Activated CD4-positive, alpha-beta memory T cell treated with anti-CD3 and anti-CD28 coated beads, Interleukin-2, amount 10 ng/mL, durations not matched to agents 7 days and 5 days (primary cell): Measurements from ENCODE around the gene NR3C2. TPM values are rescaled to one million over a fixed set of nuclear protein-coding genes. Genes with fewer than 3 reads are reported as not detected.

Experiments
- CTCF ChIA-PET: fragments of 350-600 bp; sonication (Branson Sonifier 250); formaldehyde crosslinking; loops from one replicate; lab custom pipeline; 2021; ENCODE audit warnings: antibody characterized with exemption, inconsistent platforms; lab: Charles Lee
- POLR2A ChIA-PET: fragments of 350-600 bp; sonication (Branson Sonifier 250); formaldehyde crosslinking; loops from one replicate; lab custom pipeline; 2021; ENCODE audit warnings: antibody characterized with exemption; lab: Charles Lee
- DNase-seq: peaks from one replicate; pipeline ENCODE4 v3.0.0-alpha.2; 2020
- H3K27ac Mint-ChIP-seq: one replicate; pipeline ENCODE4 v1.8.0; 2021; ENCODE audit warnings: mild to moderate bottlenecking, mixed read lengths
- H3K27me3 Mint-ChIP-seq: one replicate; pipeline ENCODE4 v1.8.0; 2021; ENCODE audit warnings: mixed read lengths
- H3K36me3 Mint-ChIP-seq: one replicate; pipeline ENCODE4 v1.8.0; 2021; ENCODE audit warnings: low read depth, mixed read lengths
- H3K4me1 Mint-ChIP-seq: one replicate; pipeline ENCODE4 v1.8.0; 2021; ENCODE audit warnings: mixed read lengths
- H3K4me3 Mint-ChIP-seq: one replicate; pipeline ENCODE4 v1.8.0; 2021; ENCODE audit warnings: mild to moderate bottlenecking, mixed read lengths
- H3K9me3 Mint-ChIP-seq: one replicate; pipeline ENCODE4 v1.8.0; 2021; ENCODE audit warnings: mixed read lengths
- total RNA-seq, 2 experiments: library from RNA; stranded (reverse); gene quantifications; one replicate each; pipeline ENCODE4 v1.2.3, GENCODE V29; 2021

The NR3C2 gene
- total RNA-seq, 2 experiments from 2014 or later: 4.1 to 5.0 TPM

DNA sequence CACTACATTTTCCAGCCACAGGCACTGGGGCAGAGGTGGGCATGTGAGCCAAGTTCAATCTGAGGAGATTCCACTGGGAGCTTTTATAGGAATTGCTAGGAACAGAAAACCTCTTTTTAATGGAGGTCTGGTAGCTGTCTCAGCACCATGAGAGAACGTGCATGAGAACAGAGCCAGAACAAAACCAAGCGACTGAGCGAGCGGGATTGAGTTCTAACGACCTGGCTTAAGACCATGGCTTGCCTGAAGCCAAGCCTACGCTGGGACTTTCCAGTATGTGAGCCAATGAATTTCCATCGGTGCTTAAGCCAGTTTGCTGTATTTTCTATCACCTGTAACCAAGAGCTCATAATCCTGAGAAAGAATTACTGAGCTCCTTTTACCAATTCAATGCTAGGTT lies 183.7 kb downstream of the NR3C2 start:
- POLR2A ChIA-PET: no interaction called here
- CTCF ChIA-PET: no interaction called here
- DNase-seq: no peak
- Mint-ChIP-seq H3K27me3 (no peaks in the 10 kb centered on the region), H3K27ac (no peak overlapping the region), H3K9me3 (no peaks in the 10 kb centered on the region), H3K4me1 (no peaks in the 10 kb centered on the region), H3K4me3 (no peak overlapping the region), H3K36me3 (no peaks in the 10 kb centered on the region)

DNA sequence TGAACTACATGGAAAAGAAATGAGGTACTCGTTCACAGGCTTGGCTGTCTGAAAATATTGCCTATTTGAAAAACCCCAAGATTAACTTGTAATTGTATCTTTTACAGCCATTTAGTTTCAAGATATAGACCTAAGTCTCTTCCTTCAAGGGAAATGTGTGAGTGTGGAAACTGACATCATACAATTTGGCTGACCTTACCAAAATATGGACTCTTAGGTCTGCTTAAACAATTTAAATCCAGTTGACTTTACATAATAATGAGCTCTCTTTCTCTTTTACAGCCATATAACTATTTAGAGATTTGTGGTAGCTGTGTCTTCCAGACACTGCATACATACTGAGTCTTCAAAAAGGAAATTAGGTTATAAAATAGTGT lies 186.9 kb downstream of the NR3C2 start:
- Mint-ChIP-seq H3K27me3 (no peaks in the 10 kb centered on the region), H3K27ac (no peak overlapping the region), H3K4me1 (no peaks in the 10 kb centered on the region), H3K36me3 (no peaks in the 10 kb centered on the region), H3K4me3 (no peak overlapping the region), H3K9me3 (no peaks in the 10 kb centered on the region)
- DNase-seq: no peak
- CTCF ChIA-PET: no interaction called here
- POLR2A ChIA-PET: no interaction called here

DNA sequence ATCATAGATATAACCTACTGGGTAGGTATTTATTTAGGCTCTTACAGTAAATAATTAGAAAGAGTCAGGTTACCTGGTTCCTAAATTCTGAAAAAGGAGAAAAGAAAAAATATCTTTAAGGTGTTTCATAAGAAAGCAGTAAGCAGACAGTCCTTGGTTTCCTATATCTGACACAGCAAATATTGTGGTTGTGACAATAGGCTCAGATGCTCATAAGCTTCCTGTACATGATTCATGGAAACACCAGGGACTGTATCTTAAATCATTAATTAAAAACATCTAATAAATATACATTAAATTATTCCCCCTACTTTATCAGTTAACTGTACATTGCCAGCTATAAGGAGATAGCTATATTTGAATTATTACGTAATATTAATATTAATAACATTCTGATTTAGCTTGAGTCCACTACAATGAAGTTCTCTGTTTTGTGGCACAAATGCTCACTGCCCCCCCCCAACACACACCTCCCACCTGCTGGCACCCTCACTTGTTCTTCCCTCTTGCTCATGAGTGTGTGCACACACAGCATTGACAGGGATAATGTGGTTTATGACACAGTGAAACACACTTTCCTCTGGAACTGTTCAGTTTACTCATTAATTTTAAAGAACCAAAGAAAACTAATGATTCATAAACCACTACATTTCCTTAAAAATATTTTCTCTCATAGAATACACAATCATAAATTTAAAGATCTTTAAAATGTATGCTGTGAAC lies 187.4 kb downstream of the NR3C2 start:
- Mint-ChIP-seq H3K4me3 (no peak overlapping the region), H3K27me3 (no peaks in the 10 kb centered on the region), H3K4me1 (no peaks in the 10 kb centered on the region), H3K27ac (no peak overlapping the region), H3K36me3 (no peaks in the 10 kb centered on the region), H3K9me3 (no peaks in the 10 kb centered on the region)
- no peak for DNase-seq
- ChIA-PET POLR2A (no interaction called here), CTCF (interaction anchor here (0.5 kb wide), 1 partner anchor 376 kb away, joined by 3 read pairs; no protein-coding TSS in a partner anchor)

DNA sequence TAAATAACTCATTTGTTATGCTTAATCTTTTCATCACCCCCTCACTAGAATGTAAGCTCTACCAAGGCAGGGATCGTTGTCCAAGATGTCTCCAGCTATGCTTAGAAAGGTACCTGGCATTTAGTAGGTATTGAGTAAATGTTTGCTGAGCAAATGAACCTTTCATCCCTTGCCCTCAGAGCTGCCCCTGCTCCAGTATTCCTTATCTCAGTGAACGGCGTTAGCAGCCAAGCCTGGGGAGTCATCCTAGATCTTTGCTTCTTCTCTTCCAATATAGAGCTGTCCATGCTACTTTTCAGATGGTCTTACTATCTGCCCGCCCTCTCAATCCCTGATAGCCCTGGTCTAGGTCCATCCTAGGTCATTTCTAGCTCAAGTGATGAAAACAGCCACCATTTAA lies 188.4 kb downstream of the NR3C2 start:
- ChIA-PET POLR2A (no interaction called here), CTCF (interaction anchor here (0.5 kb wide), 1 partner anchor 375 kb away, joined by 3 read pairs; no protein-coding TSS in a partner anchor)
- Mint-ChIP-seq H3K4me3 (no peak overlapping the region), H3K27me3 (no peaks in the 10 kb centered on the region), H3K4me1 (no peaks in the 10 kb centered on the region), H3K36me3 (no peaks in the 10 kb centered on the region), H3K27ac (no peak overlapping the region), H3K9me3 (no peaks in the 10 kb centered on the region)
- no peak for DNase-seq

DNA sequence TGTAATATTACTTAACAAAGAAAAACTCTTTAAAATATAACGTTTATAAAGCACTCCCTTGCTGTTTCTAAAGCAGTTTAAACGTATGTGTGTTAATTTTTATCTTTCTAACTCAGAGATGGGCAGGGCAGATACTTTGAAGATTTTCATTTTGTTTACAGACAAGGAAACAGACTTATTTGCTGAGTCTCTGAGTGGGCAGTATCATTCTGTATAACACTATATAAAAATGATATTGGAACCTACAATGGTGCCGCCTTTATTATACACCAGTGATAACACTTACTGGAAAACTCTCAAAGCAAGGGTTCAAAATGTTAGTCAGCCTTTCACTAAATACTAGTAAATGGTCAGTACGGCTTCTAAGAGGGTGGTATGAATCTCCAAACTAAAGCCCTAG lies 193.4 kb downstream of the NR3C2 start:
- Mint-ChIP-seq H3K27me3 (no peaks in the 10 kb centered on the region), H3K27ac (no peak overlapping the region), H3K4me1 (no peaks in the 10 kb centered on the region), H3K9me3 (no peaks in the 10 kb centered on the region), H3K4me3 (no peak overlapping the region), H3K36me3 (no peaks in the 10 kb centered on the region)
- CTCF ChIA-PET: no interaction called here
- POLR2A ChIA-PET: no interaction called here
- DNase-seq: no peak

DNA sequence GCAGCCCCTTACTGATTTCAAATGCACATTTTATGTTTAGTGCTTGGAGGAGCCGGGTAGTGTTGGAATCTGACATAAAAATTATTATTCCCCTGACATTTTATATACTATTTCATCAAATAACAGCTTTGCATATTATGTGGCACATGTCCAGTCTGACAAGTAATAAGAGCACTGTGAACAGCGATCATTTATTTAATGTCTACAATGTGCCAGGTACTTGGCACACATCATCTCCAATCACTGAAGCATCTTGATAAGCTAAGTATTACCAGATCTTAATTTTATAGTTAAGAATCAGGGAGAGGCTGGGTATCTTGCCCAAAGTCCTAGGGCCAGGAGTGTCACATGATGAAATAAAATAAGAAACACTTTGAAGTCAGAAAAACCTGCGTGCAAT lies 197.2 kb downstream of the NR3C2 start:
- Mint-ChIP-seq H3K27me3 (no peaks in the 10 kb centered on the region), H3K4me3 (no peak overlapping the region), H3K36me3 (no peaks in the 10 kb centered on the region), H3K27ac (no peak overlapping the region), H3K9me3 (no peaks in the 10 kb centered on the region), H3K4me1 (no peaks in the 10 kb centered on the region)
- ChIA-PET POLR2A (no interaction called here), CTCF (no interaction called here)
- no peak for DNase-seq

DNA sequence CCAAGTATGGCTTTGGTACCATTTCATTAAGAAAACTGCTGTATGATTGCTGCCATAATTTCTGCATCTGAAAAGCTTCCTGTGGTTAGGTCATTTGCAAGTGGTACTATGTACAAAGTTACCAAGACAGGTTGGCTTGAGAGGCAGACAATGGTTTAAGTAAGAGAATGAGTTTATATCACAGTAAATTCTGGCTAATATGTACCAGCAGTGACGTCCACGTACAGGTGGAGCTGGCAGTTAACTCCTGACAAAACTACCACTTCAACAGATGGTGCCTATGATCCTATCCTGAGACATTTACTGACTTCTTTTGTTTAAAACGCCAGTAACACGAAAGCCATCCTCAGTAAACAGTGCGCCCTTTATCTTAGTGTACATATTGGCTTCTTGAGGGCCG lies 198.4 kb downstream of the NR3C2 start:
- POLR2A ChIA-PET: no interaction called here
- DNase-seq: no peak
- H3K9me3 Mint-ChIP-seq: no peaks in the 10 kb centered on the region
- CTCF ChIA-PET: no interaction called here
- H3K4me1 Mint-ChIP-seq: no peaks in the 10 kb centered on the region
- no peak overlapping the region for H3K4me3 Mint-ChIP-seq
- no peaks in the 10 kb centered on the region for H3K36me3 Mint-ChIP-seq
- no peaks in the 10 kb centered on the region for H3K27me3 Mint-ChIP-seq
- H3K27ac Mint-ChIP-seq: no peak overlapping the region

DNA sequence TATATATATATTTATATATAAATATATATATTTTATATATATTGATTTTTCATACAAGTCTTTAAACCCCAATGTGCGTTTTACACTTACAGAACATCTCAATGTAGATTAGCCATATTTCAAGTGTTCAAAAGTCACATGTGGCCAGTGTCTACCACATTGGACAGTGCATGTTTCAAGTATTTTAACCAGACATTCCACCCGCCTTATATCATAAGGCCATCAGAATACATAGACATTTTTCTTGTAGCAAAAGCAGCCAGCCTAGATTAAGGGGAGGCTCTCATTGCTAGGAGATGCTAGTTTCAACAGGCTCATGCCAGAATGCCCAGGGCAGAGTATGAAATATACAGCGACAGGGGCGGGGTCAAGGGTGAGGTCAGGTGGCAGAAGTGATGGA lies 202.0 kb downstream of the NR3C2 start:
- CTCF ChIA-PET: no interaction called here
- POLR2A ChIA-PET: no interaction called here

DNA sequence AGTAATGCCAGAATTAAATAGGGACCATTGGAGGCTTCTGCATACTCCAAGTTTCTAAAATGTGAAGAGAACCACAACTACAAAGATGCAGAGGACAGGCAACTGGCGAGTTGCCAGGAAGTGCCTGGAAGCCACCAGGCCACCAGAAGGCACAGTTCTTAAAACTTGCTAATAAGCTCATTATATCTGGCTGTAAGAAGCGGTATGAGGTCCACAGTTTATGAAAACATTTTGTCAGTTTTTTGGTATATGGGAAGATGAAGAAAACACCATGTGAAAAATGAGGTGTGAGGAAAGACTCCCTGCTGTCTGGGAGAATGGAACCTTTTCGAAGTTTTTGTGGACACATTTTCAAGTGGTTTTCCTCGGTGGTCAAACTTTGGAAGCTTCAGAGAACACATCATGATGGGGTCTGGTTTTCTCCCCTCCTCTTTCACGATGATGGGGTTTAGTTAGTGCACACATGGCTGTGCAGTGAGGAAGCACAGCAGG lies 202.7 kb downstream of the NR3C2 start:
- POLR2A ChIA-PET: no interaction called here
- H3K27me3 Mint-ChIP-seq: no peaks in the 10 kb centered on the region
- no peaks in the 10 kb centered on the region for H3K9me3 Mint-ChIP-seq
- H3K27ac Mint-ChIP-seq: no peak overlapping the region
- no peak for DNase-seq
- no peak overlapping the region for H3K4me3 Mint-ChIP-seq
- CTCF ChIA-PET: no interaction called here
- H3K36me3 Mint-ChIP-seq: no peaks in the 10 kb centered on the region
- H3K4me1 Mint-ChIP-seq: no peaks in the 10 kb centered on the region

More for the DNA sequence above, 202.0 kb downstream of the NR3C2 start:
- Mint-ChIP-seq H3K4me3 (no peak overlapping the region), H3K27me3 (no peaks in the 10 kb centered on the region), H3K36me3 (no peaks in the 10 kb centered on the region), H3K27ac (no peak overlapping the region), H3K9me3 (no peaks in the 10 kb centered on the region), H3K4me1 (no peaks in the 10 kb centered on the region)
- no peak for DNase-seq

DNA sequence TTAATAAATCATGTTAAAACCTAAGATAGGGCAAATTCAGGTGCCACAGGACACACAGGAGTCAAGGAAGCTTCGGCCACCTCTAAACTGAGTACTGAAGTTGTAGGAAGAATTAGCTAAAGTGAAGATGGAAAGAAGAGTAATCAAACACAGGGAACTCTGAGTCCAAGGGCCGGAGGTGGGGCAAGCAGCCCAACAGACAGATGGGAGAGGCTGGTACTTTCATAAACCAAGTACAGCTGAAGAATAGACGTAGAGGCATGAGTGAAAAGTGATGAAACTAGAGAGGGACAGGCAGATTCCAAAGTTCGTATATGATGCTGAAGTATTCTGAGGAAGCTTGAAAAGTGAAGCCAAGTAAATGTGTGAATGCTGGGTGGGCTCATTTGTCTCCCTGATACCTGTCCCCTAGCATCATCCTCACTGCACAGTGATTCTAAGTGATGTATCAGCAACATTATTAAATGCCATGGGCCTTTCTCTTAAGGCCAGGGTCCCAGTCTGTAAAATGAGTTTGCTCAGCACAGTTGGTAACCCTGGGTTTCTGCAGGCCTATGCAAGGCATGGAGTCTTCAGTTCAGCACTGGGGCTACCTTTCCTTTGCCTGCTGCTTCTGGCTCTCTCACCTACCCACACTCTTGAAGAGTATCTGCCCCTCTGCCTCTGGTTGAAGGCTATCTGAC lies 203.3 kb downstream of the NR3C2 start:
- Mint-ChIP-seq H3K4me1 (no peaks in the 10 kb centered on the region), H3K27ac (no peak overlapping the region), H3K27me3 (no peaks in the 10 kb centered on the region), H3K4me3 (no peak overlapping the region), H3K9me3 (no peaks in the 10 kb centered on the region), H3K36me3 (no peaks in the 10 kb centered on the region)
- CTCF ChIA-PET: no interaction called here
- POLR2A ChIA-PET: no interaction called here
- DNase-seq: no peak

DNA sequence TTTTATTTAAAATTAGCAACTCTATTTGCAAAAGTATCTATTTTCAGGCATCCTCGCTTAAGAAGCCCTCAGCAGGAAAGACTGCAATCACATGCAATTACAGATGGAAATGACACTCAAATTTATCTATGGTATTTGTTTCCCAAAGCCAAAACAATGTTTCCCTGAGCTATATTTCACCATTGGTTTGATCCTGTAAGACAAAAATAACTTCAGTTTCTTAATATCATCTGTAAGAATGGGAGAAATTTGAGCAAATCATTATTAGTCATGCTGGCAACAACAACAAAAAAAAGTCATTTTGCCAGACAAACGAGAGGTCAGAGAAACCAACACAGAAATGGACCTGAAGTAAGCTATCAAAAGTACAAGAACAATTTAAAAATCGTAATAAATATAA lies 204.1 kb downstream of the NR3C2 start:
- DNase-seq: no peak
- no peak overlapping the region for H3K4me3 Mint-ChIP-seq
- no peaks in the 10 kb centered on the region for H3K4me1 Mint-ChIP-seq
- ChIA-PET POLR2A (no interaction called here), CTCF (no interaction called here)
- H3K27ac Mint-ChIP-seq: no peak overlapping the region
- H3K36me3 Mint-ChIP-seq: no peaks in the 10 kb centered on the region
- H3K27me3 Mint-ChIP-seq: no peaks in the 10 kb centered on the region
- H3K9me3 Mint-ChIP-seq: no peaks in the 10 kb centered on the region

DNA sequence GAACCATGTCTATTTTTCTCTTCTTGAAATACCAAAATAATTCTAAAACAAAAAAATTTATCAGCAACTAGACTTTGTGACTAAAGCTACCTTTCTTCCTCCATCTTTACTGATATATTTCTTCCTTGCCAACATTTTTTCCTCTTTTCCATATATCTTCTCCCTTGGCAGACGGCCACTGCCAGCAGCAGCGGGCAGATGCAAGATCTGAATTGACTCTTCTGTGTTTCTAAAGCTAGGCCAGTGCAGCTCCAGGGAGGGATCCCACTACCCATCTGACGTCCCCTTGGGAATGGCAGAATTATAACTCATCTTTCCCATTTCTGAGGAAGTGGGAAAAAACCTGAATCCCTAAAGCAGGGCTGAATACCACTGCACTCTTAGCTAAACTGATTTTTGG lies 206.4 kb downstream of the NR3C2 start:
- no peak overlapping the region for H3K27ac Mint-ChIP-seq
- no peak for DNase-seq
- ChIA-PET CTCF (no interaction called here), POLR2A (no interaction called here)
- no peaks in the 10 kb centered on the region for H3K27me3 Mint-ChIP-seq
- no peaks in the 10 kb centered on the region for H3K9me3 Mint-ChIP-seq
- H3K4me1 Mint-ChIP-seq: no peaks in the 10 kb centered on the region
- no peak overlapping the region for H3K4me3 Mint-ChIP-seq
- no peaks in the 10 kb centered on the region for H3K36me3 Mint-ChIP-seq

DNA sequence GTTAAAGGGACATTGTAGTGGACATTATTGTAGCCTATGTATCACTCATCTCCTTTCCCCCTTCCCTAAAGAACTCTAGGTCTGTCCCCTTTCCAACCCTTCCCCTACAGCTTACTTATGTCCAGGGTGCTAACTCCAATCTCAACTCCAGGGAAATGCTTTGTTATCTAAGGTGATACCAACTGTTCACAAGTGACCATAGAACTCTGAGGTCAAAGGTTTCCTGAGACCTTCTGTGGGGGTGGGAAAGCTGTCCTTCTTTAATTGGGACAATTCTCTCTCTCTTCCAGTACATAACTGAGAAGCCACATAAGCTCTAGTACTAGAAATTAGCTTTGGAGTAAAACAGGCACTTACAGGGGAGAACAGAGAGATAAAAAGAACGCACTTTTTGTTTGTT lies 212.4 kb downstream of the NR3C2 start:
- ChIA-PET CTCF (no interaction called here), POLR2A (no interaction called here)
- Mint-ChIP-seq H3K4me3 (no peak overlapping the region), H3K4me1 (no peaks in the 10 kb centered on the region), H3K36me3 (no peaks in the 10 kb centered on the region), H3K9me3 (no peaks in the 10 kb centered on the region), H3K27ac (no peak overlapping the region), H3K27me3 (no peaks in the 10 kb centered on the region)
- DNase-seq: no peak

DNA sequence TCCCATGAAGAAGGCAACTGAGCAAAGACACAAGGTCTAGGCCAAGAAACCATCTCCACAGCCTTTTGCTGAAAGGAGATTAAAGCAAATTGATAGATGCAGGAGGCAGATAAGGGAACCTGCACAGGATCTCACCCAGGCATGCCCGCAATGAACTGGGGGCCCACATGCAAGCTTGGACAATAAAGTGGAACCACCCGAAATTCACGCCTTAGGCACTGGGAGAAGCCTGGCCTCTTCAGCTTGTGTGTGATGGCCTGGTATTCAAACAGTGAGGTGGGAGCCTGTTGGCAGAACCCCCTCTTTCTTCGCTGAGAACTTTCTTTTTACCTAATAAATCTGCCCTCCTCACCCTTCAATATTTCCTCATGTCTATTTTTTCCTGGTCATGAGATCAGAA lies 213.2 kb downstream of the NR3C2 start:
- DNase-seq: no peak
- CTCF ChIA-PET: no interaction called here
- Mint-ChIP-seq H3K36me3 (no peaks in the 10 kb centered on the region), H3K9me3 (no peaks in the 10 kb centered on the region), H3K4me3 (no peak overlapping the region), H3K27me3 (no peaks in the 10 kb centered on the region), H3K4me1 (no peaks in the 10 kb centered on the region), H3K27ac (no peak overlapping the region)
- POLR2A ChIA-PET: no interaction called here
